PC-9 (cell line): ENCODE measurements around the gene FBXO36. TPM values are rescaled to one million over a fixed set of nuclear protein-coding genes. Genes with fewer than 3 reads are reported as not detected.

Source experiments
- BruUV-seq: library from RNA; stranded (reverse); fragments of 400-500 nt; replicated peaks from 2 replicates; lab custom pipeline; 2021; lab: Mats Ljungman, UMichigan
- CTCF ChIA-PET: fragments of 300-600 bp; sonication (Branson Sonifier 250); formaldehyde crosslinking; loops from one replicate; lab custom pipeline; 2022; ENCODE audit warnings: antibody characterized with exemption; lab: Charles Lee
- POLR2A ChIA-PET: fragments of 300-600 bp; sonication (Branson Sonifier 250); formaldehyde crosslinking; loops from one replicate; lab custom pipeline; 2022; ENCODE audit warnings: antibody characterized with exemption; ENCODE audit not compliant: unreplicated experiment; lab: Charles Lee
- DNase-seq, 2 experiments: peaks; one replicate each; pipeline versions ENCODE4 v3.0.0 to v3.0.0-alpha.2; 2015 to 2022; ENCODE audit warnings: mixed read lengths in 1 of 2
- H2AFZ ChIP-seq: fragments of 200-600 bp; sonication (generic); 2 replicates; pipeline ENCODE4 v1.8.1; 2017; ENCODE audit warnings: antibody characterized with exemption
- H3F3A ChIP-seq: fragments of 200-600 bp; sonication (generic); 2 replicates; pipeline ENCODE4 v1.8.1; 2017; ENCODE audit warnings: antibody characterized with exemption, mild to moderate bottlenecking, low read depth; ENCODE audit not compliant: insufficient read depth
- H3K27ac ChIP-seq: fragments of 200-600 bp; sonication (generic); 2 replicates; pipeline ENCODE4 v1.6.1; 2016; ENCODE audit warnings: mixed run types
- H3K27me3 ChIP-seq: fragments of 200-600 bp; sonication (generic); 2 replicates; pipeline ENCODE4 v1.6.1; 2016; ENCODE audit warnings: low read depth, mixed run types; ENCODE audit not compliant: insufficient read depth
- H3K36me3 ChIP-seq: fragments of 200-600 bp; sonication (generic); 2 replicates; pipeline ENCODE4 v1.6.1; 2016; ENCODE audit warnings: low read depth, mixed run types
- H3K4me1 ChIP-seq: fragments of 200-600 bp; sonication (generic); replicated peaks from 2 replicates; pipeline ENCODE4 v1.6.1; 2016; ENCODE audit warnings: mixed run types; ENCODE audit not compliant: insufficient read depth
- H3K4me2 ChIP-seq: fragments of 200-600 bp; sonication (generic); 2 replicates; pipeline ENCODE4 v1.6.1; 2017; ENCODE audit warnings: mixed run types
- H3K4me3 ChIP-seq: fragments of 200-600 bp; sonication (generic); 2 replicates; pipeline ENCODE4 v1.6.1; 2016; ENCODE audit warnings: mixed run types
- H3K79me2 ChIP-seq: fragments of 200-600 bp; sonication (generic); 2 replicates; pipeline ENCODE4 v1.6.1; 2017; ENCODE audit warnings: low read depth, mixed run types
- H3K9me2 ChIP-seq: fragments of 200-600 bp; sonication (generic); 2 replicates; pipeline ENCODE4 v1.8.1; 2017; ENCODE audit warnings: mild to moderate bottlenecking; ENCODE audit not compliant: insufficient read depth
- H3K9me3 ChIP-seq: fragments of 200-600 bp; sonication (generic); 2 replicates; pipeline ENCODE4 v1.8.1; 2016; ENCODE audit warnings: low read depth; ENCODE audit not compliant: insufficient read depth
- H4K20me1 ChIP-seq: fragments of 200-600 bp; sonication (generic); 2 replicates; pipeline ENCODE4 v1.8.1; 2017; ENCODE audit not compliant: insufficient read depth
- CTCF ChIP-seq: fragments of 200-600 bp; sonication (generic); conservative IDR thresholded peaks from 2 replicates; pipeline ENCODE4 v1.6.1; 2017; ENCODE audit warnings: mixed run types, antibody characterized with exemption, mild to moderate bottlenecking, moderate library complexity
- EZH2 ChIP-seq: fragments of 200-600 bp; sonication (generic); IDR thresholded peaks from 2 replicates; pipeline ENCODE4 v1.8.0; 2017; ENCODE audit warnings: antibody characterized with exemption, low read depth
- intact Hi-C: fragments of 100-400 bp; cut with micrococcal nuclease; formaldehyde crosslinking; loops from one replicate; pipeline ENCODE4 v1.10.0; 2022; ENCODE audit not compliant: unreplicated experiment
- total RNA-seq: library from RNA; stranded (reverse); gene quantifications from 2 replicates; pipeline ENCODE4 v1.2.3, GENCODE V29; 2021

Gene FBXO36
- total RNA-seq, 1 experiment from 2014 or later: 3.9 TPM

- no TSS peak for BruUV-seq
- no peak overlapping the region for H3K4me2 ChIP-seq
- no peaks in the 10 kb centered on the region for H4K20me1 ChIP-seq
- no peak overlapping the region for H3K4me3 ChIP-seq
- H3K27ac ChIP-seq: no peak overlapping the region
- no peak overlapping the region for H2AFZ ChIP-seq
- H3K9me3 ChIP-seq: no peaks in the 10 kb centered on the region
- no peaks in the 10 kb centered on the region for H3K27me3 ChIP-seq
- peaks cover 22% of the 10 kb centered on the region for H3F3A ChIP-seq
- H3K36me3 ChIP-seq: no peaks in the 10 kb centered on the region
- ChIA-PET CTCF (no interaction called here), POLR2A (no interaction called here)
- H3K4me1 ChIP-seq: peaks cover 23% of the 10 kb centered on the region
- H3K9me2 ChIP-seq: no peaks in the 10 kb centered on the region
- no peaks in the 10 kb centered on the region for H3K79me2 ChIP-seq
- intact Hi-C loops: no loop called here
- TF ChIP-seq CTCF: no peak
- DNase-seq: no peak
Measured at GRCh38 chr2:230050136-230050535, 127.8 kb downstream of the FBXO36 start.

- no peaks in the 10 kb centered on the region for H3K79me2 ChIP-seq
- H2AFZ ChIP-seq: no peak overlapping the region
- H3F3A ChIP-seq: peaks cover 26% of the 10 kb centered on the region
- peaks cover 31% of the 10 kb centered on the region for H3K4me1 ChIP-seq
- BruUV-seq: no TSS peak
- intact Hi-C loops: no loop called here
- CTCF ChIA-PET: interaction anchor here (1.1 kb wide), 1 partner anchor 15 kb away, joined by 3 read pairs; no protein-coding TSS in a partner anchor
- H3K27me3 ChIP-seq: no peaks in the 10 kb centered on the region
- H3K36me3 ChIP-seq: no peaks in the 10 kb centered on the region
- no peaks in the 10 kb centered on the region for H3K9me3 ChIP-seq
- POLR2A ChIA-PET: interaction anchor here (0.6 to 0.7 kb wide), 2 partner anchors 223 to 661 kb away, joined by 3 to 7 read pairs; no protein-coding TSS in a partner anchor
- TF ChIP-seq CTCF (no peak), EZH2 (no peak)
- no peak for DNase-seq
- no peaks in the 10 kb centered on the region for H3K9me2 ChIP-seq
- H3K4me3 ChIP-seq: no peak overlapping the region
- no peak overlapping the region for H3K4me2 ChIP-seq
- H4K20me1 ChIP-seq: no peaks in the 10 kb centered on the region
- H3K27ac ChIP-seq: no peak overlapping the region
Measured at GRCh38 chr2:230052299-230052698, 130.0 kb downstream of the FBXO36 start.

- Histone ChIP-seq H2AFZ (peak overlapping the region; percentile 63), H3K27me3 (no peaks in the 10 kb centered on the region), H4K20me1 (no peaks in the 10 kb centered on the region), H3F3A (peaks cover 26% of the 10 kb centered on the region), H3K9me3 (no peaks in the 10 kb centered on the region), H3K36me3 (no peaks in the 10 kb centered on the region), H3K4me3 (peak overlapping the region; percentile 15; the same call in 1 of the 2 replicates), H3K9me2 (no peaks in the 10 kb centered on the region; the same call in 1 of the 2 replicates), H3K4me2 (peak overlapping the region; percentile 69), H3K79me2 (no peaks in the 10 kb centered on the region), H3K27ac (peak overlapping the region; percentile 84), H3K4me1 (peaks cover 31% of the 10 kb centered on the region)
- BruUV-seq: TSS peak; percentile 80
- CTCF ChIA-PET: interaction anchor here (0.7 to 1.1 kb wide), 5 partner anchors 12 to 274 kb away, joined by 4 to 20 read pairs (median 4); partner anchors contain the start of gene SLC16A14
- POLR2A ChIA-PET: interaction anchor here (0.6 to 0.7 kb wide), 4 partner anchors 10 to 884 kb away, joined by 4 to 8 read pairs (median 5); no protein-coding TSS in a partner anchor
- DNase-seq: peak; percentile 54 to 90
- TF ChIP-seq CTCF (no peak), EZH2 (no peak)
- intact Hi-C loops: loop anchor here (1.0 to 2.0 kb wide), 2 partner anchors 13 to 365 kb away; no protein-coding TSS in a partner anchor
Measured at GRCh38 chr2:230053753-230054478, 131.6 kb downstream of the FBXO36 start.
